Gastrocnemius medialis (tissue), 4 donors: Measurements from ENCODE around the gene OPRL1. TPM values are rescaled to one million over a fixed set of nuclear protein-coding genes. Genes with fewer than 3 reads are reported as not detected.

ENCODE experiments used
- ATAC-seq, 2 donors: fragments of 150-250 bp; one replicate each; pipeline ENCODE4 v1.9.1; 2016
- DNase-seq, 2 donors: peaks; one replicate each; pipeline ENCODE4 v3.0.0-alpha.2; 2019
- H3K27ac ChIP-seq, 4 donors: fragments of 200-600 bp; sonication (generic); 1 replicate in 1 of 4; 2 replicates in 3 of 4; pipeline ENCODE4 v1.5.1; 2016 to 2018; ENCODE audit warnings: mild to moderate bottlenecking in 2 of 4, moderate library complexity in 1 of 4
- H3K27me3 ChIP-seq, 3 donors: fragments of 200-600 bp; sonication (generic) in 2 of 3; 1 replicate in 1 of 3; 2 replicates in 2 of 3; pipeline versions ENCODE4 v1.5.1 to v1.6.0; 2016 to 2019; ENCODE audit warnings: mild to moderate bottlenecking in 1 of 3, moderate library complexity in 1 of 3
- H3K36me3 ChIP-seq, 2 donors: fragments of 200-600 bp; sonication (generic) in 1 of 2; one replicate each; pipeline ENCODE4 v1.5.1; 2017 to 2018
- H3K4me1 ChIP-seq, 2 donors: fragments of 200-600 bp; sonication (generic) in 1 of 2; one replicate each; pipeline ENCODE4 v1.5.1; 2016 to 2017; ENCODE audit warnings: mild to moderate bottlenecking in 2 of 2
- H3K4me3 ChIP-seq, 4 donors: fragments of 200-600 bp; sonication (generic) in 3 of 4; 1 replicate in 1 of 4; 2 replicates in 3 of 4; pipeline ENCODE4 v1.5.1; 2016 to 2019; ENCODE audit warnings: mild to moderate bottlenecking in 2 of 4
- H3K9me3 ChIP-seq, 3 donors: fragments of 200-600 bp; sonication (generic) in 2 of 3; 1 replicate in 1 of 3; 2 replicates in 2 of 3; pipeline ENCODE4 v1.5.1; 2016 to 2019
- POLR2A ChIP-seq, 2 donors: fragments of 450-650 bp; IDR thresholded peaks; one replicate each; pipeline ENCODE4 v1.6.1; 2017; ENCODE audit warnings: antibody characterized with exemption in 2 of 2, mild to moderate bottlenecking in 2 of 2, moderate library complexity in 2 of 2
- in situ Hi-C, 4 donors: fragments of 200-750 bp; cut with MboI; loops; one replicate each; pipeline versions ENCODE4 v1.15.0 to v1.8.0; 2017; ENCODE audit warnings: low sequenced_read_pairs in 4 of 4
- intact Hi-C: fragments of 100-400 bp; cut with DNase I; formaldehyde crosslinking; loops from one replicate; pipeline ENCODE4 v1.15.1; 2023; ENCODE audit warnings: low total_unique reads
- total RNA-seq, 4 donors: library from RNA; depleted of rRNA; stranded (reverse); fragments of >200 nt; gene quantifications; one replicate each; pipeline versions ENCODE4 v1.1.0 to v1.2.3, GENCODE V29; 2016
- TF ChIP-seq, protein P1 (sequence below), 5 experiments: fragments of 450-650 bp in 3 of 5; fragments of 200-600 bp in 2 of 5; sonication (generic) in 2 of 5; IDR thresholded peaks in 4 of 5; conservative IDR thresholded peaks in 1 of 5; 1 replicate in 4 of 5; 2 replicates in 1 of 5; pipeline ENCODE4 v1.5.1; 2016 to 2019; ENCODE audit warnings: antibody characterized with exemption in 5 of 5, mild to moderate bottlenecking in 3 of 5, moderate library complexity in 3 of 5

The OPRL1 gene
- total RNA-seq, 4 donors from 2014 or later, result 0.10 to 0.68 (median 0.15) TPM

DNA sequence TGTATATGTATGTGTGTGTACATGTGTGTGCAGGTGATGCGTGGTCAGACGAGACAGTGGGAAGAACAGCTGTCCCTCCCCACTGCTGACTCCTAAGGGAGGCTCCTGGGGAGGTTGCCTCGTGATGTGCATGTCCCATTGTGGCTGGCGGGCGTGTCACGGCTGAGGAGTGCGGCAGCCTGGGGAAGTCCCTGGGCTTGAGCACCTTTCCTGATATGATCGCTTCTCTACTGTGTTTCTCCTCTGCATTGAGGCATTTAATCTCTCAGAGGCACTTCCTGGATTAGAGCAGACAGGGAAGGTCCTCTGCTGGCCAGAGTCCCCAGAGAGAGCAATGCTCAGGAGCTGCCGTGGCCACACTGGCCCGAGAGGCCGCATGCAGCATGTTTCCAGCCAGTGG is 16.0 kb downstream of the OPRL1 start:
- DNase-seq (no peak), ATAC-seq (no peak)
- Histone ChIP-seq H3K9me3 (no peaks in the 10 kb centered on the region), H3K4me1 (no peaks in the 10 kb centered on the region), H3K36me3 (no peaks in the 10 kb centered on the region), H3K27ac (no peak overlapping the region), H3K4me3 (no peak overlapping the region), H3K27me3 (peaks cover 4 to 18% (median 13%) of the 10 kb centered on the region in 3 donors)
- intact Hi-C loops (loop anchor here (10.0 kb wide), 1 partner anchor 1111 kb away; no protein-coding TSS in a partner anchor), in situ Hi-C loops (no loop called here)
- TF ChIP-seq POLR2A (IDR thresholded peaks at IDR 0.05), result no peak
- TF ChIP-seq, protein P1, sequence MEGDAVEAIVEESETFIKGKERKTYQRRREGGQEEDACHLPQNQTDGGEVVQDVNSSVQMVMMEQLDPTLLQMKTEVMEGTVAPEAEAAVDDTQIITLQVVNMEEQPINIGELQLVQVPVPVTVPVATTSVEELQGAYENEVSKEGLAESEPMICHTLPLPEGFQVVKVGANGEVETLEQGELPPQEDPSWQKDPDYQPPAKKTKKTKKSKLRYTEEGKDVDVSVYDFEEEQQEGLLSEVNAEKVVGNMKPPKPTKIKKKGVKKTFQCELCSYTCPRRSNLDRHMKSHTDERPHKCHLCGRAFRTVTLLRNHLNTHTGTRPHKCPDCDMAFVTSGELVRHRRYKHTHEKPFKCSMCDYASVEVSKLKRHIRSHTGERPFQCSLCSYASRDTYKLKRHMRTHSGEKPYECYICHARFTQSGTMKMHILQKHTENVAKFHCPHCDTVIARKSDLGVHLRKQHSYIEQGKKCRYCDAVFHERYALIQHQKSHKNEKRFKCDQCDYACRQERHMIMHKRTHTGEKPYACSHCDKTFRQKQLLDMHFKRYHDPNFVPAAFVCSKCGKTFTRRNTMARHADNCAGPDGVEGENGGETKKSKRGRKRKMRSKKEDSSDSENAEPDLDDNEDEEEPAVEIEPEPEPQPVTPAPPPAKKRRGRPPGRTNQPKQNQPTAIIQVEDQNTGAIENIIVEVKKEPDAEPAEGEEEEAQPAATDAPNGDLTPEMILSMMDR (IDR thresholded peaks at IDR 0.05 in 4 of 5, conservative IDR thresholded peaks at IDR 0.05 in 1 of 5), result no peak

DNA sequence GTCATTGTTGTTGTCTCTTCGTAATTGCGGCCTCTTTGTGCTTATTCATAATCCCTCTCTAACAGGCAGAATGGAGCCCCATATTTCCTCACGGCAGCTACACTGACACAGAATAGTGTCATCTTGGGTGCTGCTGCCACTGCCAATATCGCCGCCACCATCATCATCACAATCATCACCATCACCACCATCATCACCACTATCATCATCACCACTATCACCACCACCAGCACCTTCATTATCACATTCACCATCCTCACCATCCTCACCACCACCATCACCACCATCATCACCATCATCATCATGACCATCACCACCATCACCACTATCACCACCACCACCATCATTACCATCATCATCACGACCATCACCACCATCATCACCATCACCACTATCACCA is 16.7 kb downstream of the OPRL1 start:
- in situ Hi-C loops, result no loop called here
- Histone ChIP-seq H3K36me3 (no peaks in the 10 kb centered on the region), H3K27ac (no peak overlapping the region), H3K27me3 (peaks cover 10 to 24% (median 19%) of the 10 kb centered on the region in 3 donors), H3K9me3 (no peaks in the 10 kb centered on the region), H3K4me3 (no peak overlapping the region), H3K4me1 (no peaks in the 10 kb centered on the region)
- intact Hi-C loops, result loop anchor here (10.0 kb wide), 1 partner anchor 1112 kb away; no protein-coding TSS in a partner anchor
- no peak for DNase-seq
- ATAC-seq, result no peak
- TF ChIP-seq, protein P1 (IDR thresholded peaks at IDR 0.05 in 4 of 5, conservative IDR thresholded peaks at IDR 0.05 in 1 of 5), result no peak
- TF ChIP-seq POLR2A (IDR thresholded peaks at IDR 0.05), result no peak

DNA sequence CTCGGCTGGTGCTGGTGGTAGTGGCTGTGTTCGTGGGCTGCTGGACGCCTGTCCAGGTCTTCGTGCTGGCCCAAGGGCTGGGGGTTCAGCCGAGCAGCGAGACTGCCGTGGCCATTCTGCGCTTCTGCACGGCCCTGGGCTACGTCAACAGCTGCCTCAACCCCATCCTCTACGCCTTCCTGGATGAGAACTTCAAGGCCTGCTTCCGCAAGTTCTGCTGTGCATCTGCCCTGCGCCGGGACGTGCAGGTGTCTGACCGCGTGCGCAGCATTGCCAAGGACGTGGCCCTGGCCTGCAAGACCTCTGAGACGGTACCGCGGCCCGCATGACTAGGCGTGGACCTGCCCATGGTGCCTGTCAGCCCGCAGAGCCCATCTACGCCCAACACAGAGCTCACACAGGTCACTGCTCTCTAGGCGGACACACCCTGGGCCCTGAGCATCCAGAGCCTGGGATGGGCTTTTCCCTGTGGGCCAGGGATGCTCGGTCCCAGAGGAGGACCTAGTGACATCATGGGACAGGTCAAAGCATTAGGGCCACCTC is 18.7 kb downstream of the OPRL1 start:
- H3K27ac ChIP-seq, result no peak overlapping the region
- intact Hi-C loops (loop anchor here (10.0 kb wide), 1 partner anchor 1114 kb away; no protein-coding TSS in a partner anchor), in situ Hi-C loops (no loop called here)
- no peak overlapping the region for H3K4me3 ChIP-seq
- H3K27me3 ChIP-seq, result peaks cover 30 to 42% (median 35%) of the 10 kb centered on the region in 3 donors
- H3K4me1 ChIP-seq, result peaks cover 0 to 10% of the 10 kb centered on the region in 2 donors
- no peaks in the 10 kb centered on the region for H3K9me3 ChIP-seq
- no peaks in the 10 kb centered on the region for H3K36me3 ChIP-seq
- ATAC-seq (no peak), DNase-seq (no peak)
- TF ChIP-seq, protein P1 (IDR thresholded peaks at IDR 0.05 in 4 of 5, conservative IDR thresholded peaks at IDR 0.05 in 1 of 5), result no peak
- TF ChIP-seq POLR2A (IDR thresholded peaks at IDR 0.05), result no peak

DNA sequence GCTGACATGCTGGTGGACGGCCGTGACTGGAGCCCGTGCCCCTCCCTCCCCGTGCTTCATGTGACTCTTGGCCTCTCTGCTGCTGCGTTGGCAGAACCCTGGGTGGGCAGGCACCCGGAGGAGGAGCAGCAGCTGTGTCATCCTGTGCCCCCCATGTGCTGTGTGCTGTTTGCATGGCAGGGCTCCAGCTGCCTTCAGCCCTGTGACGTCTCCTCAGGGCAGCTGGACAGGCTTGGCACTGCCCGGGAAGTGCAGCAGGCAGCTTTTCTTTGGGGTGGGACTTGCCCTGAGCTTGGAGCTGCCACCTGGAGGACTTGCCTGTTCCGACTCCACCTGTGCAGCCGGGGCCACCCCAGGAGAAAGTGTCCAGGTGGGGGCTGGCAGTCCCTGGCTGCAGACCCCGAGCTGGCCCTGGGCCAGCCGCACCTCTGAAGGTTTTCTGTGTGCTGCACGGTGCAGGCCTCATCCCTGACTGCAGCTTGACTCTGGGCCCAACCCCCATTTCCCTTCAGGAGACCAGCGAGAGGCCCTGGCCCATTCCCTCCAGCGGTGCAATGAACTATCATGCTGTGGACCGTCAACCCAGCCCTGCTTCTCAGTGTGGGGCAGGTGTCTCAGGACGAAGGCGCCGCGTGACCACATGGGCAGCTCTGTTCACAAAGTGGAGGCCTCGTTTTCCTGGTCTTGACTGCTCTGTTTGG is 19.4 kb downstream of the OPRL1 start:
- peaks cover 35 to 49% (median 40%) of the 10 kb centered on the region in 3 donors for H3K27me3 ChIP-seq
- in situ Hi-C loops, result no loop called here
- H3K4me1 ChIP-seq, result peaks cover 0 to 10% of the 10 kb centered on the region in 2 donors
- no peak overlapping the region for H3K27ac ChIP-seq
- TF ChIP-seq, protein P1 (IDR thresholded peaks at IDR 0.05 in 4 of 5, conservative IDR thresholded peaks at IDR 0.05 in 1 of 5), result no peak
- TF ChIP-seq POLR2A (IDR thresholded peaks at IDR 0.05), result no peak
- H3K4me3 ChIP-seq, result no peak overlapping the region
- intact Hi-C loops, result loop anchor here (10.0 kb wide), 1 partner anchor 1114 kb away; no protein-coding TSS in a partner anchor
- no peak for ATAC-seq
- no peaks in the 10 kb centered on the region for H3K9me3 ChIP-seq
- DNase-seq, result no peak
- no peaks in the 10 kb centered on the region for H3K36me3 ChIP-seq
